CD4-positive, alpha-beta T cell (primary cell): Measurements from ENCODE around the gene MUSK. TPM values are rescaled to one million over a fixed set of nuclear protein-coding genes. Genes with fewer than 3 reads are reported as not detected.

ENCODE experiments used
- ATAC-seq: fragments of 200-7000 bp; cut with Tn5 transposase; one replicate; pipeline ENCODE4 v1.10.0; 2022; ENCODE audit warnings: mild to moderate bottlenecking; ENCODE audit not compliant: poor library complexity
- CTCF ChIA-PET: fragments of 350-600 bp; sonication (Branson Sonifier 250); formaldehyde crosslinking; loops from one replicate; lab custom pipeline; 2021; ENCODE audit warnings: antibody characterized with exemption, inconsistent platforms; lab: Charles Lee
- POLR2A ChIA-PET: fragments of 350-600 bp; sonication (Branson Sonifier 250); formaldehyde crosslinking; loops from one replicate; lab custom pipeline; 2021; ENCODE audit warnings: antibody characterized with exemption, inconsistent platforms; lab: Charles Lee
- DNase-seq, 14 experiments: peaks; one replicate each; pipeline ENCODE4 v3.0.0-alpha.2; 2013 to 2020; ENCODE audit warnings: mixed read lengths in 2 of 14
- H3K27ac ChIP-seq, 2 donors: one replicate each; pipeline versions ENCODE4 v1.5.1 to v1.7.0; 2013; ENCODE audit warnings: low read length in 2 of 2, low read depth in 1 of 2, mild to moderate bottlenecking in 1 of 2
- H3K27me3 ChIP-seq, 2 experiments: 1 replicate in 1 of 2; 2 replicates in 1 of 2; pipeline versions ENCODE4 v1.6.1 to v1.7.0; 2013; ENCODE audit warnings: low read length in 2 of 2, control low read depth in 1 of 2, mild to moderate bottlenecking in 1 of 2, moderate library complexity in 1 of 2; ENCODE audit not compliant: insufficient read depth in 2 of 2, control insufficient read depth in 1 of 2
- H3K36me3 ChIP-seq: one replicate; pipeline ENCODE4 v1.6.1; 2013; ENCODE audit warnings: low read length, control low read depth; ENCODE audit not compliant: insufficient read depth
- H3K4me1 ChIP-seq: one replicate; pipeline ENCODE4 v1.6.1; 2013; ENCODE audit warnings: low read length, control low read depth; ENCODE audit not compliant: insufficient read depth
- H3K4me3 ChIP-seq: one replicate; pipeline ENCODE4 v1.5.1; 2013; ENCODE audit warnings: mild to moderate bottlenecking, low read length, moderate library complexity
- H3K9me3 ChIP-seq, 2 experiments: 1 replicate in 1 of 2; 2 replicates in 1 of 2; pipeline versions ENCODE4 v1.6.1 to v1.7.0; 2013; ENCODE audit warnings: low read length in 2 of 2, mild to moderate bottlenecking in 2 of 2, control low read depth in 1 of 2, moderate library complexity in 1 of 2; ENCODE audit not compliant: control insufficient read depth in 1 of 2, insufficient read depth in 1 of 2
- H3K27ac Mint-ChIP-seq: one replicate; pipeline ENCODE4 v1.8.0; 2020; ENCODE audit warnings: mixed read lengths
- H3K27me3 Mint-ChIP-seq: one replicate; pipeline ENCODE4 v1.8.0; 2021; ENCODE audit warnings: mixed read lengths
- H3K36me3 Mint-ChIP-seq: one replicate; pipeline ENCODE4 v1.8.0; 2021; ENCODE audit warnings: low read depth, mixed read lengths
- H3K4me1 Mint-ChIP-seq: one replicate; pipeline ENCODE4 v1.8.0; 2021; ENCODE audit warnings: low read depth, mixed read lengths
- H3K4me3 Mint-ChIP-seq: one replicate; pipeline ENCODE4 v1.8.0; 2020; ENCODE audit warnings: mild to moderate bottlenecking, mixed read lengths
- H3K9me3 Mint-ChIP-seq: one replicate; pipeline ENCODE4 v1.8.0; 2020; ENCODE audit warnings: mixed read lengths
- intact Hi-C, 2 experiments: fragments of 100-400 bp; cut with DNase I in 1 of 2; cut with micrococcal nuclease in 1 of 2; formaldehyde crosslinking; loops; one replicate each; pipeline versions ENCODE4 v1.15.1 to v1.9.0; 2023 to 2025; cut with DNase I, micrococcal nuclease
- total RNA-seq, 174 experiments: library from RNA in 2 of 174; stranded (reverse) in 2 of 174; gene quantifications; one replicate each; pipeline ENCODE4 v1.2.3 and lab custom pipeline; 2021 to 2026
- TF ChIP-seq, protein P1 (sequence below): fragments of 200-600 bp; IDR thresholded peaks from one replicate; pipeline ENCODE4 v1.8.0; 2022; ENCODE audit warnings: antibody characterized with exemption, mild to moderate bottlenecking

The MUSK gene
- total RNA-seq, 2 experiments from 2014 or later = not detected

DNA sequence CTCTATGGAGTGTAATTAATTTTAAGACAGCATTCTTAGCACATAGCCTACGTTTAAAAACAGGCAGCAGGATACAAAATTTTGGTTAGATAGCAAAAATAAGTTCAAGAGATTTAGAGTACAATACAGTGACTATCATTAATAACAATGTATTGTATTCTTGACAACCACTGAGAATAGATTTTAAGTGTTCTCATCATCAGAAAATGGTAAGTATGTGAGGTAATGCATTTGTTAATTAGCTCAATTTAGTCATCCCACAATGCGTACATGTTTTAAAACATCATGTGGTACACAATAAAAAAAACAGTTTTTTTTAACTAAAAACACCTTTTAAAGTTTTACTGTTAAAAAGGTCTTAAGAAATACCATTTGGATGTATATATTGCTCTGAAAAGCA is 94.2 kb downstream of the MUSK start:
- ChIA-PET POLR2A (no interaction called here), CTCF (no interaction called here)
- H3K36me3 ChIP-seq = no peaks in the 10 kb centered on the region
- peaks cover 0 to 7% of the 10 kb centered on the region in 2 experiments for H3K9me3 ChIP-seq
- Mint-ChIP-seq H3K4me3 (no peak overlapping the region), H3K4me1 (no peaks in the 10 kb centered on the region), H3K27ac (no peak overlapping the region), H3K27me3 (no peaks in the 10 kb centered on the region), H3K9me3 (peaks cover 5% of the 10 kb centered on the region), H3K36me3 (no peaks in the 10 kb centered on the region)
- intact Hi-C loops = no loop called here
- TF ChIP-seq, protein P1, sequence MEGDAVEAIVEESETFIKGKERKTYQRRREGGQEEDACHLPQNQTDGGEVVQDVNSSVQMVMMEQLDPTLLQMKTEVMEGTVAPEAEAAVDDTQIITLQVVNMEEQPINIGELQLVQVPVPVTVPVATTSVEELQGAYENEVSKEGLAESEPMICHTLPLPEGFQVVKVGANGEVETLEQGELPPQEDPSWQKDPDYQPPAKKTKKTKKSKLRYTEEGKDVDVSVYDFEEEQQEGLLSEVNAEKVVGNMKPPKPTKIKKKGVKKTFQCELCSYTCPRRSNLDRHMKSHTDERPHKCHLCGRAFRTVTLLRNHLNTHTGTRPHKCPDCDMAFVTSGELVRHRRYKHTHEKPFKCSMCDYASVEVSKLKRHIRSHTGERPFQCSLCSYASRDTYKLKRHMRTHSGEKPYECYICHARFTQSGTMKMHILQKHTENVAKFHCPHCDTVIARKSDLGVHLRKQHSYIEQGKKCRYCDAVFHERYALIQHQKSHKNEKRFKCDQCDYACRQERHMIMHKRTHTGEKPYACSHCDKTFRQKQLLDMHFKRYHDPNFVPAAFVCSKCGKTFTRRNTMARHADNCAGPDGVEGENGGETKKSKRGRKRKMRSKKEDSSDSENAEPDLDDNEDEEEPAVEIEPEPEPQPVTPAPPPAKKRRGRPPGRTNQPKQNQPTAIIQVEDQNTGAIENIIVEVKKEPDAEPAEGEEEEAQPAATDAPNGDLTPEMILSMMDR = no peak
- no peak overlapping the region for H3K27ac ChIP-seq
- peaks cover 0 to 3% of the 10 kb centered on the region in 2 experiments for H3K27me3 ChIP-seq
- ATAC-seq = no peak
- no peaks in the 10 kb centered on the region for H3K4me1 ChIP-seq
- no peak for DNase-seq
- H3K4me3 ChIP-seq = no peak overlapping the region

DNA sequence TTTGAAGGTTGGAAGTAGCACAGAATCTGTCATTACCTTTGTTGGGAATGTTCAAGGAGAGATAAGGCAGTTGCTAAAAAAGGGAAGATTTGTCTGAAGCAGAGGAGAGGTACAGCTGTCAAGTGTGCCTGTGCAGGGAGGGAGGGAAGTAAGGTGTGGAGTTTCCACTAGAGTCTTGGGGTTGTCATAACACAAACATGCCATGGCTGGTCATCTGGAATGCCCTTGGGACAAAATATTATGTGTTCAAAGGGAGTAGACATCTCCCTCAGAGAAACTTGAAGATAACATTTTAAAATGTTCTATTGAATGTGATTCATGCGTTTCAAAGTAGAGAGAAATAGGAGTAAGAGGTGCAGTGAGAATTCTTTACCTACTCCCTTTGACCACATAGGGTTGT is 95.0 kb downstream of the MUSK start:
- Histone ChIP-seq H3K9me3 (peaks cover 0 to 7% of the 10 kb centered on the region in 2 experiments), H3K27me3 (peaks cover 0 to 3% of the 10 kb centered on the region in 2 experiments), H3K27ac (no peak overlapping the region), H3K4me3 (no peak overlapping the region), H3K36me3 (no peaks in the 10 kb centered on the region), H3K4me1 (no peaks in the 10 kb centered on the region)
- ATAC-seq (no peak), DNase-seq (no peak)
- H3K27me3 Mint-ChIP-seq = no peaks in the 10 kb centered on the region
- POLR2A ChIA-PET = no interaction called here
- H3K27ac Mint-ChIP-seq = no peak overlapping the region
- CTCF ChIA-PET = no interaction called here
- intact Hi-C loops = no loop called here
- H3K4me3 Mint-ChIP-seq = no peak overlapping the region
- H3K4me1 Mint-ChIP-seq = no peaks in the 10 kb centered on the region
- TF ChIP-seq, protein P1 = no peak
- H3K36me3 Mint-ChIP-seq = no peaks in the 10 kb centered on the region
- peaks cover 4% of the 10 kb centered on the region for H3K9me3 Mint-ChIP-seq

DNA sequence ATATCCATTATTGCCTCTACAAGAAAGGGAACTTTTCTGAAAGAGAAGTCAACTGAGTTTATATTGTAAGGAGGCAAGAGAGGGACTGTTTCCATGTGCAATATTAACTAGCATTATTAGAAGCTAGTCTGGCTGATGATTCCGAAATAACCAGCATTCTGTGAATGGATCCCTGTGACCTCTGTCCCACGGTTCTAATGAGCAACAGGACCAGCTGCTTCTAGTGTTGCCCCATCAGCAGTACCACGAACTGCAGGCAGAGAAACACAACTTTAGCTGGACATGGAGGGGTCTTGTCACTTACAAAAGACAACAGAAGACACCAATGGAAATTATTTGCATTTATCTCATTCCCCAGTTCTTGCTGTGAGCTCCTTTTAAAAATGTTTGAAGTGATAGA is 95.4 kb downstream of the MUSK start:
- TF ChIP-seq, protein P1 = no peak
- Mint-ChIP-seq H3K4me1 (no peaks in the 10 kb centered on the region), H3K9me3 (no peaks in the 10 kb centered on the region), H3K36me3 (no peaks in the 10 kb centered on the region), H3K27ac (no peak overlapping the region), H3K4me3 (no peak overlapping the region), H3K27me3 (no peaks in the 10 kb centered on the region)
- ATAC-seq (no peak), DNase-seq (no peak)
- POLR2A ChIA-PET = no interaction called here
- no peaks in the 10 kb centered on the region for H3K4me1 ChIP-seq
- peaks cover 0 to 3% of the 10 kb centered on the region in 2 experiments for H3K27me3 ChIP-seq
- CTCF ChIA-PET = no interaction called here
- intact Hi-C loops = no loop called here
- peaks cover 0 to 7% of the 10 kb centered on the region in 2 experiments for H3K9me3 ChIP-seq
- no peak overlapping the region for H3K27ac ChIP-seq
- H3K4me3 ChIP-seq = no peak overlapping the region
- H3K36me3 ChIP-seq = no peaks in the 10 kb centered on the region
